MM.1S (cell line): ENCODE data around the gene GART.

Experiments used
- DNase-seq: peaks from one replicate; pipeline ENCODE4 v3.0.0-alpha.2; 2015
- H2AFZ ChIP-seq: fragments of 300-600 bp; sonication (generic); 2 replicates; pipeline ENCODE4 v1.6.0; 2016; ENCODE audit warnings: antibody characterized with exemption, low read length
- H3F3A ChIP-seq: fragments of 300-600 bp; sonication (generic); 2 replicates; pipeline ENCODE4 v1.6.1; 2016; ENCODE audit warnings: mild to moderate bottlenecking, antibody characterized with exemption, low read length, moderate library complexity, mixed read lengths; ENCODE audit not compliant: insufficient read depth
- H3K27ac ChIP-seq: fragments of 300-600 bp; sonication (generic); 2 replicates; pipeline ENCODE4 v1.5.1; 2016; ENCODE audit warnings: mild to moderate bottlenecking, low read length
- H3K27me3 ChIP-seq: fragments of 300-600 bp; sonication (generic); replicated peaks from 2 replicates; pipeline ENCODE4 v1.6.0; 2016; ENCODE audit warnings: low read length; ENCODE audit not compliant: insufficient read depth
- H3K36me3 ChIP-seq: fragments of 300-600 bp; sonication (generic); replicated peaks from 2 replicates; pipeline ENCODE4 v1.6.1; 2016; ENCODE audit warnings: mild to moderate bottlenecking, low read length, mixed read lengths; ENCODE audit not compliant: insufficient read depth
- H3K4me1 ChIP-seq: fragments of 300-600 bp; sonication (generic); 2 replicates; pipeline ENCODE4 v1.6.1; 2016; ENCODE audit warnings: low read length, mixed read lengths
- H3K4me2 ChIP-seq: fragments of 300-600 bp; sonication (generic); 2 replicates; pipeline ENCODE4 v1.6.0; 2016; ENCODE audit warnings: low read depth, low read length
- H3K4me3 ChIP-seq: fragments of 300-600 bp; sonication (generic); 2 replicates; pipeline ENCODE4 v1.5.1; 2016; ENCODE audit warnings: low read length, mixed read lengths
- H3K79me2 ChIP-seq: fragments of 300-600 bp; sonication (generic); 2 replicates; pipeline ENCODE4 v1.6.1; 2016; ENCODE audit warnings: mixed run types, low read length, mixed read lengths
- H3K9ac ChIP-seq: fragments of 300-600 bp; sonication (generic); 2 replicates; pipeline ENCODE4 v1.6.1; 2016; ENCODE audit warnings: low read length, mixed read lengths
- H3K9me2 ChIP-seq: fragments of 300-600 bp; sonication (generic); replicated peaks from 2 replicates; pipeline ENCODE4 v1.6.1; 2016; ENCODE audit warnings: mild to moderate bottlenecking, low read length, mixed read lengths; ENCODE audit not compliant: insufficient read depth
- H3K9me3 ChIP-seq: fragments of 300-600 bp; sonication (generic); replicated peaks from 2 replicates; pipeline ENCODE4 v1.6.1; 2016; ENCODE audit warnings: mild to moderate bottlenecking, low read length, mixed read lengths; ENCODE audit not compliant: insufficient read depth
- H4K20me1 ChIP-seq: fragments of 300-600 bp; sonication (generic); 2 replicates; pipeline ENCODE4 v1.6.1; 2016; ENCODE audit warnings: mild to moderate bottlenecking, low read length, moderate library complexity, mixed read lengths; ENCODE audit not compliant: insufficient read depth
- EZH2 ChIP-seq: fragments of 300-600 bp; sonication (generic); optimal IDR thresholded peaks from 2 replicates; pipeline ENCODE3; 2017; ENCODE audit warnings: low read depth, mild to moderate bottlenecking, antibody characterized with exemption, low read length, mixed read lengths
- EZH2phosphoT487 ChIP-seq: fragments of 300-600 bp; sonication (generic); IDR thresholded peaks from 2 replicates; pipeline ENCODE4 v1.6.1; 2018; ENCODE audit warnings: antibody characterized with exemption, low read length
- TF ChIP-seq, protein P1 (sequence below): fragments of 300-600 bp; sonication (generic); IDR thresholded peaks from 2 replicates; pipeline ENCODE4 v1.5.1; 2016; ENCODE audit warnings: antibody characterized with exemption, low read length, mixed read lengths

Gene GART

DNA sequence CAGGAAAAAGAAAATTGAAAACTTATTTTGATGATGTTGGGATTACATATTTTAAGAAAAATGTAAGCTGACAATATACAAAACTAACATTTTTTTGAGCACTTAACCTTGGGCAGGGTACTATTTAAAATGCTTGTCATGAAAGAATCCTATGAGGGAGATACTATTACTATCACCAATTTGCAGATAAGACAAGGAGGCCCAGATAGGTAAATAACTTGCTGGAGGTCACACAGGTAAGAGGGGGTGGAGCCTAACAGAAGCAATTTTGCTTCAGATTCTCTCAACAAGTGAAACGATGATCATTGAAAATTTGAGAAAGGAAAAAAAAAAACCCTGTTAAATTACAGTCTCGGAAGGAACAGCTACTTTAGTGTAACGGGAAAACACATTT lies 1.2 kb downstream of the GART start:
- Histone ChIP-seq H3K4me1 (peaks cover 19% of the 10 kb centered on the region), H3K27ac (peak overlapping the region; percentile 96; the same call in 1 of the 2 replicates), H3F3A (peaks cover 29% of the 10 kb centered on the region), H3K36me3 (peaks cover 28% of the 10 kb centered on the region), H3K9me2 (no peaks in the 10 kb centered on the region), H3K27me3 (no peaks in the 10 kb centered on the region), H3K9ac (no peak overlapping the region; the same call in 1 of the 2 replicates), H3K79me2 (peaks cover 86% of the 10 kb centered on the region), H3K4me2 (peak overlapping the region; percentile 67), H2AFZ (no peak overlapping the region), H3K4me3 (peak overlapping the region; percentile 83), H4K20me1 (peaks cover 24% of the 10 kb centered on the region), H3K9me3 (no peaks in the 10 kb centered on the region)
- TF ChIP-seq EZH2 (no peak), EZH2phosphoT487 (no peak)
- TF ChIP-seq, protein P1, sequence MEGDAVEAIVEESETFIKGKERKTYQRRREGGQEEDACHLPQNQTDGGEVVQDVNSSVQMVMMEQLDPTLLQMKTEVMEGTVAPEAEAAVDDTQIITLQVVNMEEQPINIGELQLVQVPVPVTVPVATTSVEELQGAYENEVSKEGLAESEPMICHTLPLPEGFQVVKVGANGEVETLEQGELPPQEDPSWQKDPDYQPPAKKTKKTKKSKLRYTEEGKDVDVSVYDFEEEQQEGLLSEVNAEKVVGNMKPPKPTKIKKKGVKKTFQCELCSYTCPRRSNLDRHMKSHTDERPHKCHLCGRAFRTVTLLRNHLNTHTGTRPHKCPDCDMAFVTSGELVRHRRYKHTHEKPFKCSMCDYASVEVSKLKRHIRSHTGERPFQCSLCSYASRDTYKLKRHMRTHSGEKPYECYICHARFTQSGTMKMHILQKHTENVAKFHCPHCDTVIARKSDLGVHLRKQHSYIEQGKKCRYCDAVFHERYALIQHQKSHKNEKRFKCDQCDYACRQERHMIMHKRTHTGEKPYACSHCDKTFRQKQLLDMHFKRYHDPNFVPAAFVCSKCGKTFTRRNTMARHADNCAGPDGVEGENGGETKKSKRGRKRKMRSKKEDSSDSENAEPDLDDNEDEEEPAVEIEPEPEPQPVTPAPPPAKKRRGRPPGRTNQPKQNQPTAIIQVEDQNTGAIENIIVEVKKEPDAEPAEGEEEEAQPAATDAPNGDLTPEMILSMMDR = no peak
- DNase-seq = peak; percentile 26

DNA sequence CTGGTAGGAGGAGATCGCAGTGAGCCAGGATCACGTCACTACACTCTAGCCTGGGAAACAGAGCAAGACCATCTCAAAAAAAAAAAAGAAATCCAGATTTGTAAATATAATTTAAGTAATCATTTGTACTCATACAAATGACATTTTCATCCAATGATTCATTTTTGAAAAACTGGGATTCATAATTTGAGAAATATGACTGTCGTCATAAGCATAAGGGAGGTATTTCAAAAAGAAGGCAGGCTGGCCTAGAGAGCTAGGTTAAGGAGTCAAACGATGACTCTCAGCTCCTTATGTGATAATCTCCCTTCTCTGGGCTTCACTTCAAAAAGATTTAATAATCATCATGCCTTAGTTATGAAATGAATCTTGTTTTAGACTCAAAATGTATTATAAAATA lies 2.3 kb downstream of the GART start:
- H3F3A ChIP-seq = peaks cover 29% of the 10 kb centered on the region
- H2AFZ ChIP-seq = no peak overlapping the region
- peaks cover 32% of the 10 kb centered on the region for H3K36me3 ChIP-seq
- peaks cover 13% of the 10 kb centered on the region for H4K20me1 ChIP-seq
- DNase-seq = no peak
- H3K27me3 ChIP-seq = no peaks in the 10 kb centered on the region
- no peak overlapping the region for H3K9ac ChIP-seq
- H3K4me3 ChIP-seq = no peak overlapping the region
- no peak overlapping the region for H3K27ac ChIP-seq
- peaks cover 11% of the 10 kb centered on the region for H3K4me1 ChIP-seq
- TF ChIP-seq EZH2 (no peak), EZH2phosphoT487 (no peak)
- TF ChIP-seq, protein P1 = no peak
- peaks cover 79% of the 10 kb centered on the region for H3K79me2 ChIP-seq
- H3K9me3 ChIP-seq = no peaks in the 10 kb centered on the region
- H3K9me2 ChIP-seq = no peaks in the 10 kb centered on the region
- H3K4me2 ChIP-seq = no peak overlapping the region

DNA sequence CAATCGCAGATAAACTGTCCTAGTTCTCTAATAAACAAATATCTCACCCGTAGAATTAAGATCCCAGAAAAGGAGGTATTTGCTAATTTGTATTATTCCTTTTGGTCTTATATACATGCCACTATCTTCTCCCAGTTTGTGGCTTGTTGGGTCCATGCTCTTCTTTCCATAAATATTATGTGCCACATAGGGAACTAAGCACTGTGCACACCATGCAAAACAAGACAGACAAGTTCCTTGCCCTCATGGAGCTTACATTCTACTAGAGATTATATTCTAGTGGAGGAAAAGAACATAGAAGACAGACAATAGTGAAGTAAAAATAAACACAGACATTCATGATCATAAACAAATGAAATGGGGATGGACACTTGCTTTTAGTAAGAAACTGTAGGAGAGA lies 4.7 kb downstream of the GART start:
- Histone ChIP-seq H3K4me1 (peaks cover 8% of the 10 kb centered on the region), H4K20me1 (no peaks in the 10 kb centered on the region), H3F3A (peaks cover 18% of the 10 kb centered on the region), H3K36me3 (peaks cover 37% of the 10 kb centered on the region), H3K79me2 (peaks cover 69% of the 10 kb centered on the region), H2AFZ (no peak overlapping the region), H3K27me3 (no peaks in the 10 kb centered on the region), H3K9me2 (no peaks in the 10 kb centered on the region), H3K4me2 (no peak overlapping the region), H3K9me3 (no peaks in the 10 kb centered on the region), H3K9ac (no peak overlapping the region), H3K4me3 (no peak overlapping the region), H3K27ac (no peak overlapping the region)
- no peak for DNase-seq
- TF ChIP-seq EZH2phosphoT487 = no peak
- TF ChIP-seq, protein P1 = no peak
- TF ChIP-seq EZH2 = no peak
